Stimulated activated CD4-positive, alpha-beta T cell treated with anti-CD3 and anti-CD28 coated beads, TNF-alpha, amount 100 ng/mL, for 24 hours (primary cell): ENCODE measurements around the gene PYGO2.
A peak's percentile ranks its signal among the peaks of the same experiment; 100 is the strongest.

Experiments used
- DNase-seq, 3 experiments: peaks; one replicate each; pipeline ENCODE4 v3.0.0-alpha.2; 2020; ENCODE audit warnings: low read depth in 3 of 3

The PYGO2 gene

GRCh38 chr1:154963643-154964042 lies 2.1 kb upstream of the PYGO2 start:
- DNase-seq: no peak

- DNase-seq: no peak
Measured at GRCh38 chr1:154962795-154963330, 1.3 kb upstream of the PYGO2 start.

DNA sequence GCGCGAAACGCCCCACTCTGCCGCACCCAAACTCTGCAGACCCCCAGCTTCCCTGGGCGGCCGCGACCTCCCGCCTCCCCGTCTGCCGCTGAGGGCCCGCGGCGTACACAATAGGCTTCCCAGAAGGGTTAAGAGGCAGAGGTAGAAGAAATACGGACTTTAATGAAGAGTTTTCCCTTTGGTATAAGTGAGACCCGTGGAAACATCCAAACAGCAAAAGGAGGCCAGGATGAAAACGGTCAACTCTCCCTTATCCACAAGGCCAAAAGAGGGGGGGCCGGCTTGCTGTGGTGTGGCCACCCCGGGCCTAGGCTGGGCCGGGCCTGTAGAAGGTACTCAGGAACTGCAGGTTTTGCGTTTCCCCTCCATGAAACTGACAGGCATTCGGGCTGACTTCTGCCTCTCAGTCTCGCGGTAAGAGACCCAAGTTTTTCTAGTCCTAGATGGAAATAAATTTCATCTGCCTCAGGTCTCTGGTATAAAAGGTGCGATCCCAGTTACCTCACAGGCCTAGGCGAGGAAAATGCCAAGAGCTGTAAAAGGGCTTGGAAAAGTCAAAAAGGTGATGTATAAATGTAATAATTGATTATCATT lies 671 bp upstream of the PYGO2 start:
- no peak for DNase-seq

- no peak for DNase-seq
Measured at GRCh38 chr1:154960446-154961136, 991 bp downstream of the PYGO2 start.

DNA sequence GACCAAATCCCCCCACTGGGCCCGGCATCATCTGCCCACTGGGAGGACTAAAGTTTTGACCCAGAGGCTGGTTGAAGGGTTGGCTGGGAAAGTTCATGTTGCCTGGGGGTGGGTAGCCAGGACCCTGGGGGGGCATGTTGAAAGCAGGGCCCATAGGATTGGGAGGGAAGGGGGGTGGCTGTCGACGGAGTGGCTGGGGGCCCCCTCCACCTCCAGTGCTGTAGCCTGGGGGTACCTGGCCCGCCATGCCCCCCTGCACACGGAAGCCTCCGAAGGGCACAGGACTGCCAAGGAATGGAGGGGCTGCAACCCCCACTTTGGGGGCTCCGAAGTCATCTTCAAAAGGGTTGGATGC lies 2.2 kb downstream of the PYGO2 start:
- DNase-seq: no peak

DNA sequence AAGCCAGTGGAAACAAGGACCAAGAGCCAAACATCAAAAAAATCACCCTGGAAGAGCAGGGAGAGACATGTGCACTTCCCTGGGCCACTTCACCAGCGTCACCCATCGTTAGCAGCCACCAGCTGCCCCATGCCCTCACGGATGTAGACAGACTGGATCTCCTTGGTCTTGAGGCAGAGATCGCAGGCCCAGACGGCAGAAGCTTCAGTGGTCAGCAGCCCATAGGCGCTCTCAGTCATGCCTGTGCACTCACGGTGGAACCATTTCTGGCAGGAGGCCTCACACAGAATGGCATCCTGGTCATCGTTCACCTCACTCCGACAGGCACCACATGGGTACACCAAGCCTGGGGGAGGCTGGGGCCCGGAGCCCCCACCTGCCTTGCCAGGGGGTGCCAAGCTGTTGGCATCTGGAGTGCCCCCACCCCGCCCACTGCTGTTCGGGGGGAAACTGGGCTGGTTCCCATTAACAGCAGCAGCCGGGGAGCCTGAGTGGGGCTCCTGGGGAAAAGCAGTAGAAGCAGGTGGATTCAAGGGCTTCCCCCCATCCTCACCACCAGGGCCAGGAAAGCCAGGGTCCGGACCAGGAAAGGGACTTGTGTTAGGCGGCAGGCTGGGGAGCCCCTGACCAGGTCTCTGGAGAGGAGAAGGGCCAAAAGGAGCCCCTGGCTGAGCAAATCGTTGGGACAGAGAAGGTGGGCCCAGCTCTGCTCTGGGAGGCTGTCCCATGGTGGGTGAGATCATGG lies 2.7 kb downstream of the PYGO2 start:
- no peak for DNase-seq

- DNase-seq: no peak
Measured at GRCh38 chr1:154958036-154958435, 3.5 kb downstream of the PYGO2 start.

DNA sequence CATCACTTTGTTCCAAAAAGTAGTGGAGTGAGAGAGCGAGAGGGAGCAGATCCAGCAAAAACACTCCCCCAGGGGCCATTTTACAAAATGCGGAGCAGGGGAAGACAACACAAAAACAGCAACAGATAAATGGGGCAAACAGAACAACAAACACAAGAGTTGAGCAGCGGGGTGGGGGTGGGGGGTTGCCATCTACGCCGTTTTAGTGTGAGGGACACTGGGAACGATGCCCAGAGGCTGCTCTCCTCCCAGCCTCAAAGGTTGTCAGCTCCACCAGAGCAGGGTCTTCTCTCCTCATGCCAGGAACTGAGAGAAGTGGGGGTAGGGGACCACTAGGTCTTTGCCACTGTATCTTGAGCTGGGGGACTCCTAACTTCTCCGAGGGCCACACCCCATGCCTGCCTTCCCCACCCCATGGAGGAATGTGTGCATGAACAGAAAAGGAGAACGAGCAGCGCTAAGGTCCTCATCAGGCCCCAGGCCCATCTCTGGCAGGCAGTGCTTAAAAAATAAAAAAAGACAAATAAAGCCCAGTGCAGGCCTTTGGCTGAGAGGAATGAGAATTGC lies 4.4 kb downstream of the PYGO2 start:
- no peak for DNase-seq

- no peak for DNase-seq
Measured at GRCh38 chr1:154956544-154956941, 5.0 kb downstream of the PYGO2 start.

- DNase-seq: peak; percentile 57 to 67 (median 64)
Measured at GRCh38 chr1:154955718-154956543, 5.7 kb downstream of the PYGO2 start, which contains the start of gene PBXIP1. Gene PBXIP1, minus strand, starts transcription at chr1:154956099. Its CDS starts 2,378 bp downstream, at chr1:154953721.

DNA sequence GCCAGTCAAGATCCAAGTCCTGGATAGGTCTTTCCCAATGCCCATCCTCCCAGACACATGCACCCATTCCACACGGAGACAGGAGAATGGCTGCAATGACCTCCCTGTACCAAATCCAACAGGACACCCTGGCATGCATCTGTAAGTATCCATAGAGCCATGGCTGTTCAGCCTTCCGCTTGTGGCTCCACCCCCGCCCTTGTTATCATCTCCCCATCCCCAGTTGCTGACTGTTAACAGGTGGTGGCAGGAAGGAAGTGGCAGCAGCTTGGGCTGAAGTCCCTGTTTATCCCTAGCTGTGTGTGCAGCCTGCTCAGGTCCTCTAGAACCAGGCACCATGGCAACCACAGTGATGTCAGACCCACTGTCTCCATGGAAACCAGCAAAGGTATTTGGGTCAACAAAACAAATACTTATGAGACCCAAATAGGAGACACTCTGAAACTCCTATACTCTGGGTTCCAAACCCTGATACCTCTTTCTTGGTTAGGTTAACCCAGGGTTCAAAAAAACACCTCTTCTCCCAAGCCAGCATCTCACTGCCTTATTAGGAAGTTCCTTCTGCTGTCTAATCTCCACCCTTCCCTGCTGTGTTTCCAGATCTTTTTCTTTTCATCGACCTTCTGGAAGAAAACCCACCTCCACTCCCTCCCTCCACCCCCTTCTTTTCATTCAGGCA lies 6.4 kb downstream of the PYGO2 start:
- peak; percentile 46 to 78 (median 73) for DNase-seq

DNA sequence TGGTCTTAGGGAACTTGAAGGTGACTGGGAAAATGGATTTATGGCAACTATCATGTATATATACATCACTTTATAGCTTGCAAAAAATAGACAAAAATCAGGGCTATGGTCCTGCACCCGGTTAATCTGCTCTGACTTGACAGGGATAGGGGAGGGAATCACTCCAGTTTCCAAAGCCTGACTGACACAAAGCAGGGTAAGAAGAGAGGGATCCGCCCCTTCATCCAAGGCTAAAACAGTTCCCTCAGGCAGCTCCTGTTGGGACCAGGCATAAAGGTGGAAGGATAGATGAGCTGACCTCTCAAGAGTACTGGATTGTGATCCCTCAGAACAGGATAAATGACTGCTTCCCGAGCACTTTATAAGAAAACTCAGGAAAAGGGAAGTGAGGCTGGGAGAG lies 7.0 kb downstream of the PYGO2 start:
- DNase-seq: no peak

GRCh38 chr1:154953611-154954038 lies 8.0 kb downstream of the PYGO2 start:
- no peak for DNase-seq

- DNase-seq: no peak
Measured at GRCh38 chr1:154952664-154953063, 8.9 kb downstream of the PYGO2 start.

DNA sequence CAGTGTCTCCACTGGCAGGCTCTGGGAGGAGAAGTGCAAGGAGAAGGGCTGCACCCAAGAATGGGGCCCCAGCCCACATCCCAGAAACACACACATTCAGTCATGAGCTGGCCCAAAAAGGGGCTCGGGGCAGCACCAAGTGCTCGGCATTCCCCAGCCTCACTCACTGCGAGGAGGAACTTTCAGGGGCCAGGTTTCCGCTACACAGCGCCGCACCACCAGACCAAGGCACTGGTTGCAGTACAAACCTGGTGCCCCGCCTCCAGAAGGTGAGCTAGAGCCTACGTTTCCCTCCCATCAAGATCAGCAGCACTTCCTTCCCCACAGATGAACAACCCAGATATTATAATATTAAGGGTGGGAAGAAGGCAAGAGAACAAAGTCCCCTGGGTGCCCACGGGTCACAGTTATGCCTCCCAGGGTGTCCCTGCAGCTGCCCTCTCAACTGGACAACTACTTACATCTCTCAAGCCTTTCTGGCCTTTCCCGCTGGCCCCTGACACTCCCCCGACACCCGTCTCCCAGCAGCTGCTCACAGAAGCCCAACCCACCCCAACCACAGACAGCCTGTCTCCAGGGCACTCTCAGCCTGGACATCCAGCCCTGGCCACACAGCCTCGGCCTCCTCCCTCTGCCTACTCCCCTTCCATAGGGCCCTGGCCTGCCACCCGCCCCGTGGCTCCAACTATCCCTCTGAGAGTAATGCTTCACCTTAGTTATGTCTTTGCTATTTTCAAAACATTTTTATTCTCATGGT lies 9.5 kb downstream of the PYGO2 start:
- DNase-seq: peak; percentile 41 to 71 (median 47)

- DNase-seq: no peak
Measured at GRCh38 chr1:154948079-154948478, 13.5 kb downstream of the PYGO2 start.

GRCh38 chr1:154945962-154946850 lies 15.4 kb downstream of the PYGO2 start:
- no peak for DNase-seq

- no peak for DNase-seq
Measured at GRCh38 chr1:154945160-154945961, 16.2 kb downstream of the PYGO2 start.
